ENCODE results near the gene FRY.
"Not testable (repeated sequence)": the region's sequence is repeated elsewhere in the genome, so short reads cannot be mapped to it uniquely, and the experiment has no call there.

FRY gene

DNA sequence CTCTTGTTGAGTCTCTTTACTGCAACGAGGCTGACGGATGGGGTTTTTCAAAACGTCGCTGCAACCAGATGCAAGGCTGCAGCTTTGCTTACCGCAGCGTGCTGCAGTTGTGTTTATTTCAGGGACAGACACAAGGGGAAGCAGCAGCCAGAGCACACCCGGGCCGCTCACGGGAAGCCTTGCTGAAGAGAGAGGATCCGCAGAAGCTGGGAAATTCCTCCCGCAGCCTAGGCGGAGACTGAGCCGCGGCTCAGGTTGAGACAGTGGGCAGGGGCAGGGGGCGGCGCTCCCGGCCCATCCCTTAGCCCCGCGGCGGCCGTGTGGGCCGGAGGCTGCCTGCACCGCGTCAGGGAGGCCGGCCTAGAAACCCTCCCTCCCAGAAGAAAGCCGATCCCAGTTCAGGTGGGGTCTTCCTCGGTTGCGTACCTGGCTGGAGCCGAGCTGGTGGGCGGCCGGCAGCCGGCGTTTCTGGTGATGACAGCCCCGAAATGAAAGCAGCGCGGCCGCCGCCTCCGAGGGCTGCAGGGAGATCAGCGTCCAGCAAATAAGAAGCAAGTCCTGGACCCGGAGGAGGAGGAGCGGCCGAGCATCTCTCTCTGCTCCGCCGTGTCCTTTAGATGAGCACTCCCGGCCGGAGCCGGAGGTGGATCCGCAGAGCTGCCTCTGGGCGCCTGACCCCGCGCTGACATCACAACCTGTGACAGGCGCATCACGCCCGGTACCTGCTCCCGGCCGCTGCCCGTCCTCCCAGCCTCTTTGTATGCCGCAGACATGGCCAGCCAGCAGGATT is at the start of gene FRY:
TSS of gene FRY (plus strand) at position 750 of the 790 bp plus-strand sequence. CDS start at position 772, 22 bp downstream.
- DNase-seq: peak; percentile 28

DNA sequence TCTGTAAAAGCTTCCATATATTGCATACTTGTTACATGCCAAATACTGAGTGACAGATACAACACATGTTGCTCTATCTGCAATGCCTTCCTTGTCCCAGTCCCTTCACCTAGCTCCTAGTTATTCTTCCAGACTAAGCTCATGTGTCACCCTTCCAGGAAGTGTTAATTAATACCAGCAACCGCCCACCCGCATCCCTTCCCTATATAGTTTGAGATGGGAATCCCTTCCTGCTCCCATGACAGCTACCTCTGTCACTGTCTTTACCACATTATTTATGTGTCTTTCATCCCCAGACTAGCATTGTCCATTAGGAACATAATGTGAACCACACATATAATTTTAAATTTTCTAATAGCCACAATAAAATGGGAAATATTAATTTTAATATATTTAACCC is 49.5 kb upstream of the FRY start:
- no peak for DNase-seq

DNA sequence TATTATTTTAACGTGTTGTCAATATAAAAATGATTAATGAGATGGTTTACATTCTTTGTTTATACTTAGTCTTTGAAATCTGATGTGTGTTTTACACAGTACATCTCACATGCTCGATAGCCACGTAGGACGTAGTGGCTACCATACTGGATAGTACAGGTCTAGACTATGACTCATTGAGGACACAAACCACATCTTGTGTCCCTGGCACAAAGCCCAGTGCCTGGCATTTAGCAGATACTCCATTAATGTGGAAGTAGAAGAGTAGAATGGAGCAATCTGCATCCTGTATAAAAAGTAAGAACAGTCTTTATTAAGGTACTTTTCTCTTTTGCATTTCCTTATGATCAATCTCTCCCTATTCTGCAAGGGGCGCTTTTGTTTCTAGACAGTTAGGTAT is 49.0 kb upstream of the FRY start:
- DNase-seq: no peak

DNA sequence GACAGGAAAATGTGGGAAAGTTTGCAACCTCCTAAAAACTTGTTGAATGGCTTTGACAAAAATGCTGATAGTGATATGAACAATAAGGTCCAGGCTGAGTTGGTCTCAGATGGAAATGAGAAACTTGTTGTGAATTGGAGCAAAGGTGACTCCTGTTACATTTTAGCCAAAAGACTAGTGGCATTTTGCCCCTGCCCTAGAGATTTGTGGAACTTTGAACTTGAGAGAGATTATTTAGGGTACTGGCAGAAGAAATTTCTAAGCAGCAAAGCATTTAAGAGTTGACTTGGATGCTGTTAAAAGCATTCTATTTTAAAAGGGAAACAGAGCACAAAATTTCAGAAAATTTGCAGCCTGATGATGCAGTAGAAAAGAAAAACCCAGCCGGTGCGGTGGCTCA is 47.9 kb upstream of the FRY start:
- not testable (repeated sequence) for DNase-seq

DNA sequence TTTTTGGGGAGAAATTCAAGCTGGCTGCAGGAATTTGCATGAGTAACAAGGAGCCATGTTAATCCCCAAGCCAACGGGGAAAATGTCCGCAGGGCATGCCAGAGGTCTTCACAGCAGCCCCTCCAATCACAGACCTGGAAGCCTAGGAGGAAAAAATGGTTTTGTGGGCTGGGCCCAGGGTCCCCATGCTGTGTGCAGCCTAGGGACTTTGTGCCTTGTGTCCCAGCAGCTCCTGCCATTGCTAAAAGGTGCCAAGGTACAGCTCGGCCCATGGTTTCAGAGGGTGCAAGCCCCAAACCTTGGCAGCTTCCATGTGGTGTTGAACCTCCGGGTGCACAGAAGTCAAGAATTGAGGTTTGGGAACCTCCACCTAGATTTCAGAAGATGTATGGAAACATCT is 47.2 kb upstream of the FRY start:
- not testable (repeated sequence) for DNase-seq

DNA sequence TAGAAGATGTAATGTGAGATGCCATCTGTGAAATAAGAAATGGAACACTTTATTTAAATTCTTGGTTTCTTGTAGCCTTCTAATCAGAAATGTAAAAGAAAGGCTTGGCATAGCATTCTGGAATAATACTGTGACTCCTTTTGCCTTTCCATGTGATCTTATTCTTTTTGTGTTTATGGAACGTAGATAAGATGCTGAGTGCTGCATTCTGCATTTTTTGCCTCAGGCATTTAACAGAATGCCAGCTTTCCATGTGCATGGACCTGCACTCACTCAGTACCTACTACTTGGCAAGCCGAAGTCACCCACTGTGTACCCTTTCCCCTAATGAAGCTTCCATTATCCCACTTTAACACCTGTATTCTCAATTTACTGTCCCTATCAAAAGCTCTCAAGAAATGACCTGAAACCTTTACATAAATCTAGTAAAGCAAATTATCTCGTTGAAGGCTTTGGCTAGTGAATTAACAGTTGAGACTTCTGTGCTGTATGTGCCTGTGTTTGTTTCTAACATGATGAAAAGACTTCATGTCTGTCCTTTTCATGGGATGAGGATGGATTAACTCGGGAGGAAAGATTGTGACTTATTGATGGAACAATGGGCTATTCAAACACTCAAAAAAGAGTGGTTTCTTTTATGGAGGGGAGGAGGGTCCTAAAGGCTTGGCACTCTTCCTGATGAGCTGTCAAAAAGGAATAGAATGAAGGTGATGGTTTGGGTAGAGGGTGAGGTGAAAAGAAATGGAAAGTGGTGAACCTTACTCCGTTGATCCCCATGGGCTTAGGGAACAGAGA is 44.7 kb upstream of the FRY start:
- no peak for DNase-seq

DNA sequence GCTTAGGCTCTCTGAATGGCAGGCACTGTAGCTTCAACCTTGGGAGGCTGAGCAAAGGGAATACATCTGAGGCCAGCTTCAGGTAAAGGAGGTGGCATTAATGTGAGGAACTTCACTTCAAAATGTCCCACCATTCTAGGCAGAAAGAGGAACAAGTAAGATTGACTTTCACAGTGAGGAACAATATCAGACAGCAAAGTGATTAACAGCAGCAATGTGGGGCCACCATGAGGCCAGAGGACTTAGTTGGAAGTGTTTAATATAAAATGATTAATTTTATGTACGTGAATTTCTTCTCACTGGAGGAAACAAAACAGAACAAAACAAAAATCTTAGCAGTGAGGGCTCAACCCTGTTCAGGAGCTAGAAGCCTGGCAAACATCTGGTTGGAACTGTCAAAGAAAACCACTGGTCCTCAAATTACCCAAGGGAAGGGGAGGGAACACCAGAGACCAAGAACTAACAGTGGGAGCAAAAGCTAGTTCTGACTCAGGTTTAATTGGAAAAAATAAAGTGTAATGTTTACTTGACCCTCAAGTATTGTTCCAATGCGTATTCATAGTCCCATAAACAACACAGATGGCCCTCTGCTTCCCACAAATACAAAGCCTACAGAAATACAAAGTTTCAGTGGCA is 43.9 kb upstream of the FRY start:
- DNase-seq: no peak

DNA sequence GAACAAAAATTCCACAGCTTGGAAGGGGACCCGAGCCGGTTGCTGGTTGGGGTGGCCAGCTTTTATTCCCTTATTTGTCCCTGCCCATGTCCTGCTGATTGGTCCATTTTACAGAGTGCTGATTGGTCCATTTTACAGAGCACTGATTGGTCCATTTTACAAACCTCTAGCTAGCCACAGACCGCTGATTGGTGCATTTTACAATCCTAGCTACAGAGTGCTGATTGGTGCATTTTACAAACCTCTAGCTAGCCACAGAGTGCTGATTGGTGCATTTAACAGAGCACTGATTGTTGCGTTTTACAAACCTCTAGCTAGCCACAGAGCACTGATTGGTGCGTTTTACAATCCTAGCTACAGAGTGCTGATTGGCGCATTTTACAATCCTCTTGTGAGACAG is 37.2 kb upstream of the FRY start:
- not testable (repeated sequence) for DNase-seq

DNA sequence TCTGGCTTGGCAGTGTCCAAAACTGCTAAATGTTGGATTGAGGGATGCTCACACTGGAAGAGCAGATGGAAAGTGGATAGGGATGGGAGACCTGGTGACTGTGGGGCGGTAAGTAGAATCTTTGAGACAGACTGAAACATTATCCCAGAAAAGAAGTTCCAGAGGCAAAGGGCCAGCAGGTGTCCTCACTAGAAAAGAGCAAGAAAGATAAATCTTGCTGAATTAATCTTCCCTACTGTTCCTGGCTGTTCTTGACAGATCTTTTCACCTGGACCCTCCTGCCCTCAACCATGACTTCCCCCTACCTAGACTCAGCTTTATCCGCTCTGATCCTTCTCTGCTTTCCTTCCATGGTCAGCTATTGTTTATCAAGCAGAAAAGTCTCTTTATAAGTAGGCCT is 35.0 kb upstream of the FRY start:
- DNase-seq: no peak

DNA sequence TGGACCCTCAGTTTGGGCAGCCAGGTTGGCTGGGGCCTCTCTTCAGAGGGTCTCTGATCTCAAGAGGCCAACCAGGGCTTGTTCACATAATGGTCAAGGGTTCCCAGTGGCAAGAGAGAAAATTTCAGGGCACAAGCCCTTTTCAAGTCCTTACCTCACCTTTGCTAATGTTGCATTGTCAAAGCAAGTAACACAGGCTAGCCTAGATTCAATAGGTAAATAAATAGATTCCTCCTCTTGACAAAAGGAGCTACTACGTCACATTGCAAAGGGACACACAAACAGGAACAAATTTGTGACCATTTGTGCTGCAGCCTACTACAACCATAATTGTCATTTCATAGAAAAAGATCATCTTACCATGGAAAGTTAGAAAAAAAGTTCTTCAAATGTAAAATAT is 33.9 kb upstream of the FRY start:
- no peak for DNase-seq

DNA sequence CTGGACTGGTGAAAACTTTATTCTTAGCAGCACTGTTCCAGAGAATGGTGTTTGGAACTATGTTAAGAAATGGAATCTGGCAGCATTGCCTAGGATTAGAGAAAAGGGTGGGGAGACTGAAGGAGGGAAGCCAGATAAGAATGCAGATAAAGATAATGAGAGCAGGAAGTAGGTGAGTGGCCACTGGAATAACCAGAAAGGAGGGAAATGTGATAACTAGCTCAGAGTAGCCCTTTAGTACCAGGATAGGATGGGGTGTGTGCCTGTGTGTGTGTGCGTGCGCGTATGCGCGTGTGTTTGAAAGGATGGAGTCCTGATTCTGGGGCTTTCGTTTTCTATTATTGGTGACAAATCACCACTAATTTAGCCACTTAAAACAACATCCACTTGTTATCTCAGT is 33.4 kb upstream of the FRY start:
- DNase-seq: no peak

DNA sequence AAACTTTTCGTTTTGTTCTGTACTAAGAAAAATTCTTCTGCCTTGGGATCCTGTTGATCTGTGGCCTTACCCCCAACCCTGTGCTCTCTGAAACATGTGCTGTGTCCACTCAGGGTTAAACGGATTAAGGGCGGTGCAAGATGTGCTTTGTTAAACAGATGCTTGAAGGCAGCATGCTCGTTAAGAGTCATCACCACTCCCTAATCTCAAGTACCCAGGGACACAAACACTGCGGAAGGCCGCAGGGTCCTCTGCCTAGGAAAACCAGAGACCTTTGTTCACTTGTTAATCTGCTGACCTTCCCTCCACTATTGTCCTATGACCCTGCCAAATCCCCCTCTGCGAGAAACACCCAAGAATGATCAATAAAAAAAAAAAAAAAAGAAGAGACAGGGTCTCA is 30.8 kb upstream of the FRY start:
- not testable (repeated sequence) for DNase-seq

DNA sequence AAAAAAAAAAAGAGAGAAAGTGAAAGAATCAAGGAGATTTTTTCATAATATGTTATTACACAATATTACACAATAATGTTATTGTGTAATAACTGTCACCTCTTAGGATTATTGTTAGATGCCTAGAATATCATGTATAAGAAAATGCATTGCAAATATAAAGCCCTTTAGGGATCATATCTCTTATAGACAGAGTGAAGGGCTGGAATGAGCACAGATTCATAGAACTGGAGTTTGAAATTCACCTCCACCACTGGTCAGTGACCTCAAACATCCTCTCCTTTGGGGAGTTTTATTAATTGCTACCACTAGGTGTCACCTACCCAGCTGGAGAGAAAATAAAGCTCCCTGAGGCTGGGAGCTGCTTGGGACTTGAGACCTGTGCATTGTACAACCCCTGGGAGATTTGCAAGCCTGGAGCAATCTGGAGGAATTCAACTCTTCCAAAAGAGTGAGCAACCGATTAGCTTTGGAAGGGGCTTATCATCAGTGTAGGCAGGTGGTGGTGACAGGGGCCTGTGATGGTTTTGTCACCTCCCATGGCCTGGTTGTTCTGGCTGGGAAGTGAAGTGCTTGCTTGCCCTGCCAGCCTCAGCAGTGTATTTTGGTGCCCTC is 30.3 kb upstream of the FRY start:
- no peak for DNase-seq

DNA sequence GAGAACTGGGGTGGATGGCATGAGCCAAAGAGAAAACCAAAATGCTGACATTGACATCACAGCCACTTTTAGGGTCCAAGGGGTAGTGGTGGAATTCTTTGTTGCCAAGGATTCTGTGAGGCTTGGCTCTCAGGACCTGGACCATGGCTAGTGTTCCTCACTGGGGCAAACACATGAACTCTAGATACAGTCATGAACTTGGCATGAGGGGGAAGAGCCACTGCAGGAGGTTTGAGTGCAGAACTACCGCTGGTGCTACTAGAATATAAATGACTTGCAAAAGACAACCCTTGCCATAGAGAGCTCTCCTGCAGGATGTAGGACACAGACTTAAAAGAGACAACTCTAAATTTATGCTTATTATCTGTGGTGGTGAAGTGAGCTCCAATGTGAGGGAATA is 29.8 kb upstream of the FRY start:
- no peak for DNase-seq

DNA sequence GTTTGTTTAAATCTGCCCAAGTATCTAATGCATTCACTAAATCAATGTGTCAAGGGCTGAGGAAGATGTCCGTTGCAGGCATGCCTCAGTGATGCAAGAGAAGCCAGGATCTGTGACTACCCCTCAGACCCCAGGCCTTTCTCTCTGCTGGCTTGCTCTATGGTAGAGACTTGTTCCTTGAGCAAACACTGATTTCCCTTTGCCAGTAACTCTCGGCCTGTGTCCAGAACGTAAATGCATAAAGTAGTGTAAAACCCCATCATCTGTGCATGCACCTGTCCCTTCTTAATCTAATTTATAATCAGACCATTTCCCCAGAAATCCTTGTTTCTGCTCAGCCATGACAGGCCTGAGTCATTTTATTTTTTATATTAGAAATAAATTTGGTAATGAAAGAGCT is 28.7 kb upstream of the FRY start:
- no peak for DNase-seq

DNA sequence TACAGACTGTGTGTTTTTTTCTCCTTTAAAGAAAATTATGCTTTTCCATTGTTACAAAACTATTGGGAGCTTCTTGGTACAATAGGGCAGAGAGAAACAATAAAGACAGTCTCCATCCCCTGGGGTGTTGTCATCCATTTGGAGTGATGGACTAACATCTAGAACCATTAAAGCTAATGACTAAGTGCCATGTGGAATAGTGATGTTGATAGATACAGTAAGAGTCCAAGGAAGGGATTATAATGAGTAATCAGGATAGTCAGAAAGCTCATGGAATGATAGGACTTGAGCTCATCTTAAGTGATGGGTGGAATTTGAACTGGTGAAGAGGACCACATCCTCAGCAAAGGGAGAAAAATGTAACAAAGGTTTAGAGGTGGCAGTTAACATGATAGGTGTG is 24.1 kb upstream of the FRY start:
- DNase-seq: no peak

DNA sequence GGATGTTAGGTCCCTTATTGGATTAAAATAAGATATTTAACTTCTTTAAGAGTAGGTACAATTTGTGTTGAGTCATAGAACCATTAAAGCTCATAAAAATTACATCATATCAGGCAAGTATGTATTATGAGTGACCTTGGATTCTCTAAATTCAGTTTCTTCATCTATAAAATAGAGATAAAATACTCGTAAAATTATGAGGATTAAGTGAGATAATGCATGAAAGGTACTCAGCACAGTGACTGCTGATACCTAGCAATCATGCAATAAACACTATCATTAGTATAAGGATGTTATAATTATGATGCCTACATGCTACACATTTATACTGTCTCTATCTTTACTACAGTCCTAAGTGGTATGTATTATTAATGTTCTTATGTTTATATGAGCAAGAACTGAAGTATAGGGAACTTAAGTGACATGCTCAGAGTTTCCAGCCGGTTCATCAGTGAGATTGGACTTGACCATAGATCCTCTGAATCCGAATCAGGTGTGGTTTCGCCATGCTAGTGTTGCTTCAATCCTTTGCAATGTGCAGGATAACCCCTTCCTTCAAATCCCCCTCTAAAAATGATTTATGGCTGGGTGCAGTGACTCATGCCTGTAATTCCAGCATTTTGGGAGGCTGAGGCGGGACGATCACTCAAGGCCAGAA is 22.9 kb upstream of the FRY start:
- DNase-seq: no peak

DNA sequence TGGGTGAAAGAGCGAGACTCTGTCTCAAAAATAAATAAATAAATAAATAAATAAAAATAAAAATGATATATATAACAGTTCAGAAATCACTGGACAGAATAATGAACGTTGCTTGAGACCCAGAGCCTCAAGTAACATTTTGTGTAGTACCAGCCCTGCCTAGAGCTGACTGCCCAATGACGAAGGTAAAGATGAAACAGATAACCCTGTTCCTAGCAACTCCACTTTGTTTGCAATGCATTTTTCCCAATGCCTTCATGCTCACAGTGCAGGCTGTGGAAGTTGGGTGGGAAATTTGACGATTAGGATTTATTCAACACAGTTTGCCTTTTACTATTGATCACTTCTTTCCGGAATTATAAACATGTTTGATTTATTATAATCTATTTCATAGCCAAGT is 22.2 kb upstream of the FRY start:
- DNase-seq: no peak

DNA sequence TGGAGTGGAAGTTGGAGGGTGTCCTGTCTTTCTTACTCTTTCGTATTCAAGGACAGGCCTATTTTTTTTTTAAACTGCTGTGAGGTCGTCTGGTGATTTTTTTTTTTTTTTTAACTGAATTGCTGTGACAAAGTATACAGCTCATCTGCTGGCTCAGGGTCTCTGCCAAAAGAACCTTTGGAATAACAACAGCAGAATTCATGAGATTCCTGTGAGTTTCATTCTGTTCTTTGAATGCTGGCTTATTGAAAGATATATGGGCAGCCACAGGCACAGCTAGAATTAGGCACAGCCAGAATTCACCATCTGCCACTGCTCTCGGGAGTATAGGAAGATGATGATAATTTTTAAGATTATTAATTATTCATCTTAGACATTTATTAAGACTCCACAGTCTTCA is 21.4 kb upstream of the FRY start:
- DNase-seq: no peak

DNA sequence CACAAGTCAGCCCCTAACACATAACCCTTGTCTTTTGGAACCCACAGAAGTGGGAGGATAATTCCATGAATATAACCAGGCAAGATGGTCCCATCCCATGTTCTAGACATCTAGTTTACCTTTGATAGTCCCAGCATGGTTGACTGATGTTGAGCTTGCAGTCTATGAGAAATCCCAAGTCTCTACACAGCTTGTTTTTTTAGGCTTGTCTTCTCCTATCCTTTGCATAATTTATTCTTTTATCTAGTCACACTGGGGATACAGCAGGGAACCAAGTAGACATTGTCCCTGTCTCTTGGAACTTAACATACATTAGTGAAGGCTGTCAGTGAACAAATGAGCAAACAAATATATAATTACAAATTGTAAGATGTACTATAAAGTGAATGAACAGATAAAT is 19.6 kb upstream of the FRY start:
- no peak for DNase-seq

DNA sequence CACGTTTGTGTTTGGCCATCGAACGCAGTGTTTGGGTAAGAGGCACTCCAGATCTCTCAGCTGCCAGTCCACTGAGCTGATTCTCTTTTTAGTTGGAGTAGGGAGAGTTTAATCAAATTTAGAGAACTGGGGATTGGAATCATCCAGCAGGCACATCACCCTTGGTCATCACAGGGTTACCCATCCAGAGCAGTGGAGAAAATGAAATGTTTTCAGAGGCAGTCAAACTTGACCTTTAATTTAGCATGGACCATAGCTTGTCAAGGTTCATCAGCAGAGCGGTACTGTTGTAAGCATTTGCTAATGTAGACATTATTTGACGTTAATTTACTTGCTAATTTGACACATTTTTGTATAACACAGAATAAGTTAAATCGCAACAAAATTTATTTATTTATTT is 18.4 kb upstream of the FRY start:
- DNase-seq: no peak

DNA sequence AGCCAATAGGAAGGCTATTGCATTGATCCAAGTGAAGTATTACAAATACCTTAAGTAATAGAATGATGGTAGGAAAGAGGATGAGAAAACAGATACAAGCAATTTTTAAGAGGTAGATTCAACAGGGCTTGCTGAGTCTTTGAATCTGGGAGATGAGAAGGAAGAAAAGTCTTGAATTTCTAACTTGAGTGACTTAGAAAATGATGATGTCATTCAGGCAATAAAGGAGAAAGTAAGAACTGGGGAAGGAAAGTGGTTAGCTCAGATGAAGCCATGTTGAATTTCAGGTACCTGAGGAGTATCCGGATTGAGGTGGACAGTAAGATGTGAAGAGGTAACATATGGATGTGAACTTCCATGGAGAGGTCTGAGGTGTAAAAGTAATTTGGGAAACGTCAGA is 15.5 kb upstream of the FRY start:
- DNase-seq: no peak

DNA sequence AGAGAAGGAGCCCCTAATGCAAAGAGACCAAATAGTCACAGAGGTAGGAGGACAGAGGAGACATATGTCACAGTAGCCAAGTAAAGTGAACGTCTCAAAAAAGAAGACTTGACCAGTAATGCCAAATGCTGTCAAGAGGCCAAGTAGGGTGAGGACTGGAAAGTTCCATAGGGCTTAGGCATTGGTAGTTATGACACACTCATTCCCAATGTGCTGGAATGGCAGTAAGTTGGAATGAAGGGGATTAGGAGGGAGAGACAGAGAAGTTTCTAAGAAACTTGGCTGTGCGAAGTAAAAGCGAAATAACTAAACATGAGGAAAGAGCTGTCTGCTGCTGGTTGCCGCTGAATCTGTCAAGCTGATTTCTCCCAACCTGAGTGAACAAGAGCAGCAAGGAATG is 14.9 kb upstream of the FRY start:
- DNase-seq: no peak

Data from stimulated activated CD4-positive, alpha-beta T cell treated with anti-CD3 and anti-CD28 coated beads, Interleukin-12 subunit alpha, Interleukin-12 subunit beta, amount 100 ng/mL, for 4 hours (primary cell).